ENCODE measurements around the gene MAPK8. TPM values are rescaled to one million over a fixed set of nuclear protein-coding genes. Genes with fewer than 3 reads are reported as not detected.

The MAPK8 gene
- total and polyA plus RNA-seq, 7 donors: 17.4 to 74.5 (median 46.7) TPM

DNA sequence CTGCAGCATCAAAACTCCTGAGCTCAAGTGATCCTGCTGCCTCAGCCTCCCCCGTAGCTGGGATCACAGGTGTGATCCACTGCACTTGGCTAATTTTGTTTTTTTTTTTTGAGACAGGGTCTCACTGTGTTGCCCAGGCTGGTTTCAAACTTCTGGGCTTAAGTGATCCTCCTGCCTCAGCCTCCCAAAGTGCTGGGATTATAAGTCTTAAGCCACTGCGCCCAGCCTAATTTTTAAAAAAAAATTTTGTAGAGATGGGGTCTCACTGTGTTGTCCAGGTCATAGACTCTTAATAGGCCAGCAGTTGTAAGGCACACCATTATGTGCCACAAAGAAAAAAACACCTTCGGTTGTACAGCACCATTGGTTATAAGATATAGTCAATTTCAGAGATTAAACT lies 122.4 kb downstream of the MAPK8 start:
- Histone ChIP-seq H3K9me3 (no peaks in the 10 kb centered on the region), H3K27ac (no peak overlapping the region), H3K4me3 (no peak overlapping the region), H3K4me1 (no peaks in the 10 kb centered on the region), H3K36me3 (peaks cover 0 to 46% (median 5%) of the 10 kb centered on the region in 4 donors), H3K27me3 (no peaks in the 10 kb centered on the region)
- intact Hi-C loops (cut with DNase I): no loop called here
- TF ChIP-seq POLR2AphosphoS5 (IDR thresholded peaks at IDR 0.05): no peak
- TF ChIP-seq, protein P1, sequence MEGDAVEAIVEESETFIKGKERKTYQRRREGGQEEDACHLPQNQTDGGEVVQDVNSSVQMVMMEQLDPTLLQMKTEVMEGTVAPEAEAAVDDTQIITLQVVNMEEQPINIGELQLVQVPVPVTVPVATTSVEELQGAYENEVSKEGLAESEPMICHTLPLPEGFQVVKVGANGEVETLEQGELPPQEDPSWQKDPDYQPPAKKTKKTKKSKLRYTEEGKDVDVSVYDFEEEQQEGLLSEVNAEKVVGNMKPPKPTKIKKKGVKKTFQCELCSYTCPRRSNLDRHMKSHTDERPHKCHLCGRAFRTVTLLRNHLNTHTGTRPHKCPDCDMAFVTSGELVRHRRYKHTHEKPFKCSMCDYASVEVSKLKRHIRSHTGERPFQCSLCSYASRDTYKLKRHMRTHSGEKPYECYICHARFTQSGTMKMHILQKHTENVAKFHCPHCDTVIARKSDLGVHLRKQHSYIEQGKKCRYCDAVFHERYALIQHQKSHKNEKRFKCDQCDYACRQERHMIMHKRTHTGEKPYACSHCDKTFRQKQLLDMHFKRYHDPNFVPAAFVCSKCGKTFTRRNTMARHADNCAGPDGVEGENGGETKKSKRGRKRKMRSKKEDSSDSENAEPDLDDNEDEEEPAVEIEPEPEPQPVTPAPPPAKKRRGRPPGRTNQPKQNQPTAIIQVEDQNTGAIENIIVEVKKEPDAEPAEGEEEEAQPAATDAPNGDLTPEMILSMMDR (IDR thresholded peaks at IDR 0.05): no peak
- TF ChIP-seq POLR2A (IDR thresholded peaks at IDR 0.05): no peak
- TF ChIP-seq EP300 (IDR thresholded peaks at IDR 0.05): no peak
- WGBS, 2 donors: 97 to 98% methylated on average over 3 of the region's 3 CpGs
- no peak for DNase-seq

DNA sequence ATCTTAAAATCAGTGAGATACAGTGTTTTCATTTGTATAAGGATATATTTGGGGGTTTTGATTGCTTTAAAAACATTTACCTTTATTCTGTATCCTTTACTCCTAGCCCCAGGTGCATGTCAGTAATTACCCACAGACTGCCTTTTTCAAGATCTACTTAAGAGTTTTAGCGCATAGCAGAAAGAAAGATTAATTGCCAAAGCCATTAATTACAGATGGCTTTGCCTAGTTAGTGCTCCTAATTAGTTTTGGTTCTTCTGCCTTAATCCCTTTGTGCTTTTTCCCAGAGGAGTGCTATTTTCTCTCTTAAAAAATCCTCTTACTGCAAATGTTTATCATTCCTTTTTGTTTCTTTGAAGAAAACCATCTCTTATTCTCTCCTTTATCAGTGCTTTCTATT lies 122.8 kb downstream of the MAPK8 start:
- TF ChIP-seq POLR2AphosphoS5 (IDR thresholded peaks at IDR 0.05): no peak
- TF ChIP-seq POLR2A (IDR thresholded peaks at IDR 0.05): no peak
- TF ChIP-seq EP300 (IDR thresholded peaks at IDR 0.05): no peak
- TF ChIP-seq, protein P1 (IDR thresholded peaks at IDR 0.05): no peak
- Histone ChIP-seq H3K4me3 (no peak overlapping the region), H3K9me3 (no peaks in the 10 kb centered on the region), H3K4me1 (no peaks in the 10 kb centered on the region), H3K27me3 (no peaks in the 10 kb centered on the region), H3K36me3 (peaks cover 0 to 46% (median 5%) of the 10 kb centered on the region in 4 donors), H3K27ac (no peak overlapping the region)
- intact Hi-C loops (cut with DNase I): no loop called here
- no peak for DNase-seq
- WGBS, 2 donors: 97 to 98% methylated on average over 1 of the region's 1 CpG

DNA sequence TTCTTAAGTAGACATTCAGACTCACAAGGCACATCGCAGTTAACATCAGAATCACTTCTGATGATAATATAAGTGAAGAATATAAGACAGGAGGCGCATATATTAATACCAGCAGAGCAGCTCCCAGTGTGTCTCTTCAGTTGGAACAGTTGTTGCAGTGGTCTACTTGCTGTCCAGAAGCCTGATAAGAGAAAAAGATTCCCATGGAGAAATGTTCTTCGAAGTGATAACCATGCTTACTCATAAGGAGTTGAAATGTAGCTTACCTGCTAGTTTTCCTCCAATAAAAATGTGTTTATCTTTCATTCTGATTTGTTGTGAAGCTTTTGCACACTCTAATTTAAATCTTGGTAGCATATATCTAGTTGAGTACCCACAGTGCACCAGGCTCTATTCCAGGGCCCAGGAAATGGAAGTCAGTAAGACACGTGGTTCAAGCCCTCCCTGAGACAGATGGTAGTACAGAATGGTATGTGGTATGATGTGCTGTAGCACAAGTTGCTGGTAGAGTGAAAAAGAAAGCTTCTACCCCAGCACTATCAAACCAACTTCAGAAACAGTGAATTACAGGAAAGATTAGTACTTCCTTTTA lies 124.0 kb downstream of the MAPK8 start:
- Histone ChIP-seq H3K9me3 (no peaks in the 10 kb centered on the region), H3K4me3 (no peak overlapping the region), H3K27me3 (no peaks in the 10 kb centered on the region), H3K4me1 (no peaks in the 10 kb centered on the region), H3K27ac (no peak overlapping the region), H3K36me3 (peaks cover 0 to 57% (median 8%) of the 10 kb centered on the region in 4 donors)
- intact Hi-C loops (cut with DNase I): no loop called here
- DNase-seq: no peak
- 91% methylated on average over 4 of the region's 4 CpGs for WGBS, 2 donors
- TF ChIP-seq POLR2A (IDR thresholded peaks at IDR 0.05) (no peak), POLR2AphosphoS5 (IDR thresholded peaks at IDR 0.05) (no peak), EP300 (IDR thresholded peaks at IDR 0.05) (no peak)
- TF ChIP-seq, protein P1 (IDR thresholded peaks at IDR 0.05): no peak

DNA sequence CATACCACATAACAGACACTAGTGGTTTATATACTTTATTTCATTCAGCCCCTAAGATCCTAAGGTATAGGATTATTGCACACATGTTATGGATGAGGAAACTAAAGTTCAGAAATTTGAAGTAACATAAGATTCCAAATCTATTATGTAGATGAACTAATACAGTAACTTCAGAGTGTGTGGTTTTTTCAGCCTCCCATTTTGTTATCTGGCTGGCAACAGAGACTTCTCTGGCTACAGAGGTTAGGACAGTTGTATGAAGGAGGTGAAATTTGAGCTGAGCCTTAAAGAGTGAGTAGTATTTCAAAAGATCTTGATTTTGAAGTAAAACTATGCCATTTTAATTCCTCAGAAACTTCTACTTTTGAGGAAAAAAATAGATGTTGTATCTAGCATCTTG lies 125.4 kb downstream of the MAPK8 start:
- intact Hi-C loops (cut with DNase I): no loop called here
- no peak for DNase-seq
- H3K36me3 ChIP-seq: peaks cover 0 to 63% (median 8%) of the 10 kb centered on the region in 4 donors

DNA sequence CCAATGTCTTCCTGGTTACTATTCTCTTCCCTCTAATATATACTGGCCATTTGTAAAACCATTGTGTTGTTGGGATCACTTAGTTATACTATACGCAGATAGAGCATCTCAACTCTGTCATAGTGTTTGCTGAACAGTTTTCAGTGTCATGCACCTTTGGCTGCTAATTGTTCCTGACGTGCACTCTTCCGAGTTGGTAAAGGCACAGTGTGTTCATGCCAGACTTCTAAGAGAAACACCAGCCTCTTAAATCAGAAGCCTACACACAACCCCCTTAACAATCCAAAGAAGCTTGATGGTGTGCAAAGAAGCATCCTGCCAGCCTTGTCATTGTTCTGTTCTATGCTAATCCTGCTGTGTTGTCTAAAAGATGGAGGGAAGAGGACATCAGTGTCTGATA lies 131.1 kb downstream of the MAPK8 start:
- no peak for DNase-seq
- H3K4me1 ChIP-seq: no peaks in the 10 kb centered on the region
- H3K27ac ChIP-seq: no peak overlapping the region
- no peak overlapping the region for H3K4me3 ChIP-seq
- intact Hi-C loops (cut with DNase I): no loop called here
- WGBS, 2 donors: 93% methylated on average over 3 of the region's 3 CpGs
- TF ChIP-seq, protein P1 (IDR thresholded peaks at IDR 0.05): no peak
- no peak for TF ChIP-seq POLR2AphosphoS5 (IDR thresholded peaks at IDR 0.05)
- no peak for TF ChIP-seq EP300 (IDR thresholded peaks at IDR 0.05)
- TF ChIP-seq POLR2A (IDR thresholded peaks at IDR 0.05): no peak
- H3K36me3 ChIP-seq: peaks cover 0 to 35% (median 6%) of the 10 kb centered on the region in 4 donors
- no peaks in the 10 kb centered on the region for H3K27me3 ChIP-seq
- no peaks in the 10 kb centered on the region for H3K9me3 ChIP-seq

More for the DNA sequence above, 125.4 kb downstream of the MAPK8 start:
- Histone ChIP-seq H3K27ac (no peak overlapping the region), H3K27me3 (no peaks in the 10 kb centered on the region), H3K9me3 (no peaks in the 10 kb centered on the region), H3K4me1 (no peaks in the 10 kb centered on the region), H3K4me3 (no peak overlapping the region)
- TF ChIP-seq POLR2A (IDR thresholded peaks at IDR 0.05): no peak
- TF ChIP-seq EP300 (IDR thresholded peaks at IDR 0.05): no peak
